K562 (cell line): ENCODE measurements around the gene MANEA. TPM values are rescaled to one million over a fixed set of nuclear protein-coding genes. Genes with fewer than 3 reads are reported as not detected.
A peak's percentile ranks its signal among the peaks of the same experiment; 100 is the strongest.

ENCODE experiments used
- CREM ChIP-seq: IDR thresholded peaks from 2 replicates; pipeline ENCODE4 v1.6.1; 2014; ENCODE audit warnings: antibody characterized with exemption, low read depth
- GABPA ChIP-seq: fragments of 200-800 bp; sonication (Bioruptor generic); conservative IDR thresholded peaks from 2 replicates; pipeline ENCODE4 v1.6.1; 2016; ENCODE audit warnings: low read depth, missing genetic modification characterization, missing compliant biosample characterization
- HCFC1 ChIP-seq: IDR thresholded peaks from 2 replicates; pipeline ENCODE4 v1.6.1; 2012; ENCODE audit warnings: low read depth, low read length, improper control_type of control experiment
- KAT2B ChIP-seq: IDR thresholded peaks from one replicate; pipeline ENCODE4 v1.6.1; 2012; ENCODE audit warnings: low read depth, mild to moderate bottlenecking, control low read depth, inconsistent platforms, low read length, moderate library complexity
- KDM5B ChIP-seq: fragments of 200-600 bp; sonication (generic); IDR thresholded peaks from 2 replicates; pipeline ENCODE4 v1.6.1; 2012; ENCODE audit warnings: low read depth, mild to moderate bottlenecking, moderate library complexity, low read length, control low read depth, inconsistent platforms; ENCODE audit not compliant: insufficient replicate concordance
- NEUROD1 ChIP-seq: fragments of 150-350 bp; IDR thresholded peaks from 2 replicates; pipeline ENCODE4 v1.6.1; 2014; ENCODE audit warnings: borderline replicate concordance, low read length, low read depth; ENCODE audit not compliant: partially characterized antibody
- NFE2L1 ChIP-seq: fragments of 450-650 bp; IDR thresholded peaks from 2 replicates; pipeline ENCODE4 v1.6.1; 2016; ENCODE audit warnings: missing genetic modification characterization, low read depth, mild to moderate bottlenecking, missing compliant biosample characterization, moderate library complexity, borderline replicate concordance
- PHF8 ChIP-seq: fragments of 200-600 bp; sonication (generic); IDR thresholded peaks from 2 replicates; pipeline ENCODE4 v1.6.1; 2012; ENCODE audit warnings: mixed run types, mild to moderate bottlenecking, inconsistent platforms, low read length, moderate library complexity, borderline replicate concordance
- POLR2A ChIP-seq: fragments of 450-650 bp; conservative IDR thresholded peaks from 2 replicates; pipeline ENCODE4 v1.6.1; 2016
- POLR2G ChIP-seq: fragments of 200-400 bp; formaldehyde crosslinking; IDR thresholded peaks from 2 replicates; pipeline ENCODE4 v1.6.1; 2017; ENCODE audit warnings: low read depth, mild to moderate bottlenecking, antibody characterized with exemption, low read length, moderate library complexity
- U2AF2 ChIP-seq: fragments of 200-400 bp; formaldehyde crosslinking; optimal IDR thresholded peaks from 2 replicates; pipeline ENCODE3; 2017; ENCODE audit warnings: low read depth, mild to moderate bottlenecking, low read length
- ZBTB1 ChIP-seq: sonication (generic); formaldehyde crosslinking; IDR thresholded peaks from 2 replicates; pipeline ENCODE4 v1.8.1; 2023; ENCODE audit warnings: missing genetic modification reagents, low read depth, mild to moderate bottlenecking, borderline replicate concordance
- ZFX ChIP-seq: sonication (generic); formaldehyde crosslinking; IDR thresholded peaks from 2 replicates; pipeline ENCODE4 v1.8.0; 2022; ENCODE audit warnings: mild to moderate bottlenecking, missing genetic modification reagents, moderate library complexity
- ZNF589 ChIP-seq: fragments of 200-800 bp; sonication (Bioruptor generic); IDR thresholded peaks from 2 replicates; pipeline ENCODE4 v1.6.1; 2016; ENCODE audit warnings: low read depth, missing genetic modification characterization, missing compliant biosample characterization
- polyA plus RNA-seq, 8 experiments: library from polyadenylated mRNA; depleted of rRNA in 4 of 8; stranded (reverse) in 5 of 8; unstranded in 3 of 8; fragments of >200 nt; fragmentation: Nextera tagmentation in 2 of 8; fragmentation: Illumina TruSeq in 1 of 8; extraction: Ambion mirVana in 2 of 8; extraction: Trizol in 1 of 8; gene quantifications; 2 replicates each; pipeline versions ENCODE4 v1.2.1 to v1.2.3, GENCODE V29; 2011 to 2014; ENCODE audit warnings: inconsistent platforms in 1 of 8, missing spikeins in 1 of 8
- total RNA-seq, 7 experiments: library from RNA; depleted of rRNA in 6 of 7; stranded (reverse); fragments of >200 nt in 6 of 7; fragmentation: Illumina TruSeq in 2 of 7; extraction: Trizol in 2 of 7; gene quantifications; 2 replicates each; pipeline versions ENCODE4 v1.2.1 to v1.2.3, GENCODE V29; 2011 to 2021; ENCODE audit warnings: low replicate concordance in 1 of 7
- TF ChIP-seq, protein P1 (sequence below): IDR thresholded peaks from 2 replicates; pipeline ENCODE4 v1.6.1; 2014; ENCODE audit warnings: antibody characterized with exemption
- TF ChIP-seq, protein P2 (sequence below): fragments of 250-450 bp; sonication (Bioruptor Pico); IDR thresholded peaks from 2 replicates; pipeline ENCODE4 v1.9.0; 2021; ENCODE audit warnings: mild to moderate bottlenecking, inconsistent platforms
- TF ChIP-seq, protein P3 (sequence below): fragments of 250-450 bp; sonication (Bioruptor Pico); IDR thresholded peaks from 2 replicates; pipeline ENCODE4 v1.8.0; 2021; ENCODE audit warnings: borderline replicate concordance, mild to moderate bottlenecking, moderate library complexity; ENCODE audit not compliant: poor library complexity, severe bottlenecking
- TF ChIP-seq, protein P4 (sequence below): sonication (generic); formaldehyde crosslinking; IDR thresholded peaks from 2 replicates; pipeline ENCODE4 v1.8.0; 2022; ENCODE audit warnings: mild to moderate bottlenecking, missing genetic modification reagents
- TF ChIP-seq, protein P5 (sequence below): fragments of 250-450 bp; sonication (Bioruptor Pico); IDR thresholded peaks from 2 replicates; pipeline ENCODE4 v1.8.0; 2021; ENCODE audit warnings: mild to moderate bottlenecking, moderate library complexity

The MANEA gene
- total and polyA plus RNA-seq, 9 of the 15 experiments (the other 6 are each of a cell fraction or from before 2014, with no cell fraction given), result 4.8 to 16.1 (median 11.4) TPM

DNA sequence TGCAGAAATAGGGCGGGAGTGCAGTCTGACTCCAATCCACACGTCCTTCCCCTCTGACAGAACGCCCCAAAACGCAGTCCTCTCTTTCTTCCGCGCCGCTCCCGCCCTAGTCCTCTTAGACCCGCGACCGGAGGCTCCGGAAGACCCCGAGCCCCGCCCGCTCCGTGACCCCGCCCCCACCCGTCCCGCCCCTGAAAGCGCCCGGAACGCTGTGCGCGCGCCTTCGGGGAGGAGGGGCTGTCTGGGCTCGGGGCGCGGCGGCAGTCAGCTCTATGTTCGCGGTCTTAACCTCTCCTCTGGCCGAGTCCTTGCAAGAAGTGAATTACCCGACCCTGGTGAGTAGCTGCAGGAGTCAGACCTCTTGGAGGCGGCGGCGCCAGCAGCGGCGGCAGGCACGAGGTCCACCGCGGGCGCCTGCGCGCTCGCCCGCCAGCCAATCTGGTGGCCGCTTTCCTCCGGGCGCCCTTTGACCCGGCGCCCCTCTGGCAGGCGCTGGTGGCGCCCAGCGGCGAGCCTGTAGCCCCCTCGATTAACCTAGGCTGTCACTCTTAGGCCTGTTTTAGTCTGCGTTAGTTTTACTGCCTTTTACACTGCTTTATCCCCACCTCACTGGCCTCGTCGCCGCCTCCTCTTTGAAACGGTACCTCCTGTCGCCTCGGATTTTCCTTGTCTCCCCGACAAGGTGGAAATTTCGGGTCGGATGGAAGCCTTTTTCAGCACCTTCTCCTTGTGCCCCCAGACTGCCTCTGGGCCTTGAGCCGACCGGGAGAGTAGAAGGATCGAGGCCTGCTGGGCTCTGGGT, at the start of gene MANEA (continued):
- TF ChIP-seq, protein P1, sequence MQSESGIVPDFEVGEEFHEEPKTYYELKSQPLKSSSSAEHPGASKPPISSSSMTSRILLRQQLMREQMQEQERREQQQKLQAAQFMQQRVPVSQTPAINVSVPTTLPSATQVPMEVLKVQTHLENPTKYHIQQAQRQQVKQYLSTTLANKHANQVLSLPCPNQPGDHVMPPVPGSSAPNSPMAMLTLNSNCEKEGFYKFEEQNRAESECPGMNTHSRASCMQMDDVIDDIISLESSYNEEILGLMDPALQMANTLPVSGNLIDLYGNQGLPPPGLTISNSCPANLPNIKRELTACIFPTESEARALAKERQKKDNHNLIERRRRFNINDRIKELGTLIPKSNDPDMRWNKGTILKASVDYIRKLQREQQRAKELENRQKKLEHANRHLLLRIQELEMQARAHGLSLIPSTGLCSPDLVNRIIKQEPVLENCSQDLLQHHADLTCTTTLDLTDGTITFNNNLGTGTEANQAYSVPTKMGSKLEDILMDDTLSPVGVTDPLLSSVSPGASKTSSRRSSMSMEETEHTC, result 0 out of 2 replicates have a peak, but pooled peaks have one; percentile 24
- TF ChIP-seq ZBTB1 (CRISPR knock-in tag) (0 out of 2 replicates have a peak, but pooled peaks have one; percentile 18), NEUROD1 (peak; percentile 13), U2AF2 (no peak), PHF8 (peak; percentile 68; the same call in 1 of the 2 replicates), POLR2G (peak; percentile 87), ZFX (CRISPR knock-in tag) (peak; percentile 84), NFE2L1 (tag) (no peak), KAT2B (no peak), GABPA (tag) (peak; percentile 45; the same call in 1 of the 2 replicates), CREM (peak; percentile 43; the same call in 1 of the 2 replicates), POLR2A (peak; percentile 55), ZNF589 (CRISPR knock-in tag) (peak; percentile 62; the same call in 1 of the 2 replicates), KDM5B (peak; percentile 72), HCFC1 (peak; percentile 40; the same call in 1 of the 2 replicates)
- TF ChIP-seq, protein P2, sequence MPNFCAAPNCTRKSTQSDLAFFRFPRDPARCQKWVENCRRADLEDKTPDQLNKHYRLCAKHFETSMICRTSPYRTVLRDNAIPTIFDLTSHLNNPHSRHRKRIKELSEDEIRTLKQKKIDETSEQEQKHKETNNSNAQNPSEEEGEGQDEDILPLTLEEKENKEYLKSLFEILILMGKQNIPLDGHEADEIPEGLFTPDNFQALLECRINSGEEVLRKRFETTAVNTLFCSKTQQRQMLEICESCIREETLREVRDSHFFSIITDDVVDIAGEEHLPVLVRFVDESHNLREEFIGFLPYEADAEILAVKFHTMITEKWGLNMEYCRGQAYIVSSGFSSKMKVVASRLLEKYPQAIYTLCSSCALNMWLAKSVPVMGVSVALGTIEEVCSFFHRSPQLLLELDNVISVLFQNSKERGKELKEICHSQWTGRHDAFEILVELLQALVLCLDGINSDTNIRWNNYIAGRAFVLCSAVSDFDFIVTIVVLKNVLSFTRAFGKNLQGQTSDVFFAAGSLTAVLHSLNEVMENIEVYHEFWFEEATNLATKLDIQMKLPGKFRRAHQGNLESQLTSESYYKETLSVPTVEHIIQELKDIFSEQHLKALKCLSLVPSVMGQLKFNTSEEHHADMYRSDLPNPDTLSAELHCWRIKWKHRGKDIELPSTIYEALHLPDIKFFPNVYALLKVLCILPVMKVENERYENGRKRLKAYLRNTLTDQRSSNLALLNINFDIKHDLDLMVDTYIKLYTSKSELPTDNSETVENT, result no peak
- TF ChIP-seq, protein P3, sequence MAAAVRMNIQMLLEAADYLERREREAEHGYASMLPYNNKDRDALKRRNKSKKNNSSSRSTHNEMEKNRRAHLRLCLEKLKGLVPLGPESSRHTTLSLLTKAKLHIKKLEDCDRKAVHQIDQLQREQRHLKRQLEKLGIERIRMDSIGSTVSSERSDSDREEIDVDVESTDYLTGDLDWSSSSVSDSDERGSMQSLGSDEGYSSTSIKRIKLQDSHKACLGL (CRISPR knock-in tag), result no peak
- TF ChIP-seq, protein P4, sequence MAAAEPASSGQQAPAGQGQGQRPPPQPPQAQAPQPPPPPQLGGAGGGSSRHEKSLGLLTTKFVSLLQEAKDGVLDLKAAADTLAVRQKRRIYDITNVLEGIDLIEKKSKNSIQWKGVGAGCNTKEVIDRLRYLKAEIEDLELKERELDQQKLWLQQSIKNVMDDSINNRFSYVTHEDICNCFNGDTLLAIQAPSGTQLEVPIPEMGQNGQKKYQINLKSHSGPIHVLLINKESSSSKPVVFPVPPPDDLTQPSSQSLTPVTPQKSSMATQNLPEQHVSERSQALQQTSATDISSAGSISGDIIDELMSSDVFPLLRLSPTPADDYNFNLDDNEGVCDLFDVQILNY (CRISPR knock-in tag), result no peak
- TF ChIP-seq, protein P5, sequence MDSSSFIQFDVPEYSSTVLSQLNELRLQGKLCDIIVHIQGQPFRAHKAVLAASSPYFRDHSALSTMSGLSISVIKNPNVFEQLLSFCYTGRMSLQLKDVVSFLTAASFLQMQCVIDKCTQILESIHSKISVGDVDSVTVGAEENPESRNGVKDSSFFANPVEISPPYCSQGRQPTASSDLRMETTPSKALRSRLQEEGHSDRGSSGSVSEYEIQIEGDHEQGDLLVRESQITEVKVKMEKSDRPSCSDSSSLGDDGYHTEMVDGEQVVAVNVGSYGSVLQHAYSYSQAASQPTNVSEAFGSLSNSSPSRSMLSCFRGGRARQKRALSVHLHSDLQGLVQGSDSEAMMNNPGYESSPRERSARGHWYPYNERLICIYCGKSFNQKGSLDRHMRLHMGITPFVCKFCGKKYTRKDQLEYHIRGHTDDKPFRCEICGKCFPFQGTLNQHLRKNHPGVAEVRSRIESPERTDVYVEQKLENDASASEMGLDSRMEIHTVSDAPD (CRISPR knock-in tag), result no peak
- TF ChIP-seq, all 486 proteins: peak for 78
